Naive thymus-derived CD8-positive, alpha-beta T cell (primary cell): ENCODE data around the gene P2RX2. TPM values are rescaled to one million over a fixed set of nuclear protein-coding genes. Genes with fewer than 3 reads are reported as not detected.

Experiments used
- ATAC-seq, 2 donors: fragments of 150-1000 bp; cut with Tn5 transposase in 1 of 2; sonication (Bioruptor Pico), chemical (Tn5 transposase) in 1 of 2; 1 replicate in 1 of 2; 2 replicates in 1 of 2; pipeline ENCODE4 v1.10.0; 2021; ENCODE audit warnings: mild to moderate bottlenecking in 2 of 2, moderate library complexity in 2 of 2
- POLR2A ChIA-PET: fragments of 350-600 bp; sonication (Branson Sonifier 250); formaldehyde crosslinking; loops from one replicate; lab custom pipeline; 2021; ENCODE audit warnings: antibody characterized with exemption; lab: Charles Lee
- DNase-seq, 10 donors: peaks; one replicate each; pipeline versions ENCODE4 v3.0.0 to v3.0.0-alpha.2; 2020 to 2022
- H3K27ac Mint-ChIP-seq, 10 donors: one replicate each; pipeline ENCODE4 v1.8.0; 2020 to 2022; ENCODE audit warnings: mild to moderate bottlenecking in 10 of 10, mixed read lengths in 10 of 10, moderate library complexity in 4 of 10, inconsistent platforms in 1 of 10
- H3K27me3 Mint-ChIP-seq, 5 donors: one replicate each; pipeline ENCODE4 v1.8.0; 2021 to 2022; ENCODE audit warnings: mixed read lengths in 5 of 5
- H3K36me3 Mint-ChIP-seq, 3 donors: one replicate each; pipeline ENCODE4 v1.8.0; 2020 to 2022; ENCODE audit warnings: mixed read lengths in 3 of 3, mild to moderate bottlenecking in 2 of 3, inconsistent platforms in 1 of 3
- H3K4me1 Mint-ChIP-seq, 4 donors: one replicate each; pipeline ENCODE4 v1.8.0; 2021 to 2022; ENCODE audit warnings: mixed read lengths in 4 of 4
- H3K4me3 Mint-ChIP-seq, 10 donors: one replicate each; pipeline ENCODE4 v1.8.0; 2020 to 2022; ENCODE audit warnings: mild to moderate bottlenecking in 10 of 10, mixed read lengths in 10 of 10, moderate library complexity in 6 of 10, inconsistent platforms in 1 of 10
- H3K9me3 Mint-ChIP-seq, 9 donors: one replicate each; pipeline ENCODE4 v1.8.0; 2020 to 2022; ENCODE audit warnings: mixed read lengths in 9 of 9, mild to moderate bottlenecking in 3 of 9, inconsistent platforms in 1 of 9, moderate library complexity in 1 of 9
- polyA plus RNA-seq, 3 donors: library from polyadenylated mRNA; unstranded; fragments of 300-500 nt; fragmentation: Illumina TruSeq; gene quantifications; one replicate each; pipeline ENCODE4 v1.2.3, GENCODE V29; 2021
- total RNA-seq, 8 experiments: library from RNA in 2 of 8; stranded (reverse) in 2 of 8; gene quantifications; one replicate each; pipeline ENCODE4 v1.2.3 and lab custom pipeline; 2021 to 2026

Gene P2RX2
- total and polyA plus RNA-seq, 5 experiments from 2014 or later = not detected

- H3K9me3 Mint-ChIP-seq = no peaks in the 10 kb centered on the region
- no peak for ATAC-seq
- H3K36me3 Mint-ChIP-seq = peaks cover 0 to 41% (median 1%) of the 10 kb centered on the region in 3 donors
Observed at GRCh38 chr12:132577191-132577920, 41.2 kb upstream of the P2RX2 start.

DNA sequence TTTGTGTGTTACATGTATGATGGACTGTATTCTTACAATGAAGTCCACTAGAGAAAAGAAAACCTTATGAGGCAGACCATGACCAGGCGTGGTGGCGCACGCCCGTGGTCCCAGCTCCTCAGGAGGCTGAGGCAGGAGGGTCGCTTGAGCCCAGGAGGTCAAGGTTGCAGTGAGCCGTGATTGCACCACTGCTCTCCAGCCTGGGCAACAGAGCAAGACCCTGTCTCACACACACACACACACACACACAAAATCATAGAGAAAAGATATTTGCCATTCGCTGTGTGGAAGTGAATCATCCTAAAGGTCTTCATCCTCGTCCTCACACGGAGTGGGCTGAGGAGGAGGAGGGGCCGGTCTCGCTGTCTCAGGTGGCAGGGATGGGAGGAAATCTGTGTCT lies 40.5 kb upstream of the P2RX2 start:
- Mint-ChIP-seq H3K4me1 (no peaks in the 10 kb centered on the region), H3K4me3 (no peak overlapping the region), H3K9me3 (no peaks in the 10 kb centered on the region), H3K27ac (peak overlapping the region in 1 of 10 donors; percentile 39), H3K27me3 (no peaks in the 10 kb centered on the region), H3K36me3 (peaks cover 0 to 40% (median 1%) of the 10 kb centered on the region in 3 donors)
- POLR2A ChIA-PET = no interaction called here
- DNase-seq (no peak), ATAC-seq (no peak)

More at GRCh38 chr12:132577191-132577920, 41.2 kb upstream of the P2RX2 start:
- Mint-ChIP-seq H3K4me3 (no peak overlapping the region), H3K27me3 (no peaks in the 10 kb centered on the region), H3K27ac (peak overlapping the region in 1 of 10 donors; percentile 2), H3K4me1 (no peaks in the 10 kb centered on the region)
- POLR2A ChIA-PET = interaction anchor here (0.6 to 1.2 kb wide), 2 partner anchors 8 to 9 kb away, joined by 3 to 4 read pairs; no protein-coding TSS in a partner anchor
- DNase-seq = no peak

- Mint-ChIP-seq H3K9me3 (no peaks in the 10 kb centered on the region), H3K4me1 (no peaks in the 10 kb centered on the region), H3K36me3 (peaks cover 0 to 39% (median 2%) of the 10 kb centered on the region in 3 donors), H3K4me3 (no peak overlapping the region), H3K27me3 (no peaks in the 10 kb centered on the region), H3K27ac (peak overlapping the region in 1 of 10 donors; percentile 57)
- POLR2A ChIA-PET = no interaction called here
- no peak for ATAC-seq
- no peak for DNase-seq
Observed at GRCh38 chr12:132578826-132579225, 39.8 kb upstream of the P2RX2 start.

DNA sequence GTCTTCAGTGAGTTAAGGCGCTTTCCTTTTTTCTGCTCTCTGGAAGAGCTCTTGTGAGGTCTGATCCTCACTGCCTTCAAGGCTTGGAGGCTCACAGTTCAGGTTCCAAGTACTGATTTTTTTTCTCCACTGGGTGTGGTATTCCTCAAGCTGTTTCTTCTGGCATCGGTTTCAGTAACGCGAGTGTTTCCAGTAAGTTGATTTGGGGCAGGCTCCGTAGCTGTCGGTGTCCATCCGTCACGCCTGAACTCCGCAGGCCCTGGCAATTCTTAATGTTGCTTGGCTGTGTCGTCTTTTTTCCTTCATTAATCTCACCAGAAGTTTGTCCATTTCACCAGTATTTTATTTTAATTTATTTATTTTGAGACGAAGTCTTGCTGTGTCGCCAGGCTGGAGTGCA lies 38.8 kb upstream of the P2RX2 start:
- H3K4me1 Mint-ChIP-seq = no peaks in the 10 kb centered on the region
- DNase-seq = no peak
- POLR2A ChIA-PET = no interaction called here
- H3K36me3 Mint-ChIP-seq = peaks cover 0 to 37% (median 3%) of the 10 kb centered on the region in 3 donors
- no peak for ATAC-seq
- no peak overlapping the region for H3K27ac Mint-ChIP-seq
- no peaks in the 10 kb centered on the region for H3K27me3 Mint-ChIP-seq
- no peaks in the 10 kb centered on the region for H3K9me3 Mint-ChIP-seq
- H3K4me3 Mint-ChIP-seq = no peak overlapping the region

- POLR2A ChIA-PET = no interaction called here
- H3K4me3 Mint-ChIP-seq = no peak overlapping the region
- H3K4me1 Mint-ChIP-seq = no peaks in the 10 kb centered on the region
- peaks cover 0 to 28% (median 3%) of the 10 kb centered on the region in 3 donors for H3K36me3 Mint-ChIP-seq
- no peak for DNase-seq
- no peak for ATAC-seq
- H3K9me3 Mint-ChIP-seq = no peaks in the 10 kb centered on the region
- no peaks in the 10 kb centered on the region for H3K27me3 Mint-ChIP-seq
- no peak overlapping the region for H3K27ac Mint-ChIP-seq
Observed at GRCh38 chr12:132580701-132581292, 37.8 kb upstream of the P2RX2 start.

- no peak overlapping the region for H3K27ac Mint-ChIP-seq
- peaks cover 0 to 28% (median 3%) of the 10 kb centered on the region in 3 donors for H3K36me3 Mint-ChIP-seq
- ATAC-seq = no peak
- no peaks in the 10 kb centered on the region for H3K4me1 Mint-ChIP-seq
- no peaks in the 10 kb centered on the region for H3K27me3 Mint-ChIP-seq
- H3K9me3 Mint-ChIP-seq = no peaks in the 10 kb centered on the region
- DNase-seq = no peak
- no peak overlapping the region for H3K4me3 Mint-ChIP-seq
- POLR2A ChIA-PET = no interaction called here
Observed at GRCh38 chr12:132581348-132582057, 37.1 kb upstream of the P2RX2 start.

- no peak overlapping the region for H3K4me3 Mint-ChIP-seq
- DNase-seq = no peak
- no peaks in the 10 kb centered on the region for H3K4me1 Mint-ChIP-seq
- no peak overlapping the region for H3K27ac Mint-ChIP-seq
- no peaks in the 10 kb centered on the region for H3K9me3 Mint-ChIP-seq
- H3K36me3 Mint-ChIP-seq = peaks cover 0 to 24% (median 3%) of the 10 kb centered on the region in 3 donors
- no peak for ATAC-seq
- H3K27me3 Mint-ChIP-seq = no peaks in the 10 kb centered on the region
- POLR2A ChIA-PET = no interaction called here
Observed at GRCh38 chr12:132582058-132582420, 36.5 kb upstream of the P2RX2 start.

- no peaks in the 10 kb centered on the region for H3K9me3 Mint-ChIP-seq
- no peak overlapping the region for H3K27ac Mint-ChIP-seq
- no peak for DNase-seq
- no peak overlapping the region for H3K4me3 Mint-ChIP-seq
- ATAC-seq = no peak
- no peaks in the 10 kb centered on the region for H3K4me1 Mint-ChIP-seq
- POLR2A ChIA-PET = no interaction called here
- no peaks in the 10 kb centered on the region for H3K27me3 Mint-ChIP-seq
- H3K36me3 Mint-ChIP-seq = peaks cover 0 to 21% (median 3%) of the 10 kb centered on the region in 3 donors
Observed at GRCh38 chr12:132582582-132583410, 35.8 kb upstream of the P2RX2 start.

- Mint-ChIP-seq H3K9me3 (no peaks in the 10 kb centered on the region), H3K27ac (no peak overlapping the region), H3K27me3 (no peaks in the 10 kb centered on the region), H3K4me3 (no peak overlapping the region), H3K4me1 (no peaks in the 10 kb centered on the region), H3K36me3 (peaks cover 0 to 19% (median 3%) of the 10 kb centered on the region in 3 donors)
- no peak for ATAC-seq
- POLR2A ChIA-PET = no interaction called here
- DNase-seq = no peak
Observed at GRCh38 chr12:132583411-132583710, 35.2 kb upstream of the P2RX2 start.

- peaks cover 0 to 16% (median 3%) of the 10 kb centered on the region in 3 donors for H3K36me3 Mint-ChIP-seq
- no peak overlapping the region for H3K4me3 Mint-ChIP-seq
- POLR2A ChIA-PET = no interaction called here
- no peak for ATAC-seq
- DNase-seq = no peak
- no peaks in the 10 kb centered on the region for H3K9me3 Mint-ChIP-seq
- H3K4me1 Mint-ChIP-seq = no peaks in the 10 kb centered on the region
- no peaks in the 10 kb centered on the region for H3K27me3 Mint-ChIP-seq
- H3K27ac Mint-ChIP-seq = peak overlapping the region in 1 of 10 donors; percentile 81
Observed at GRCh38 chr12:132583736-132584135, 34.8 kb upstream of the P2RX2 start.

DNA sequence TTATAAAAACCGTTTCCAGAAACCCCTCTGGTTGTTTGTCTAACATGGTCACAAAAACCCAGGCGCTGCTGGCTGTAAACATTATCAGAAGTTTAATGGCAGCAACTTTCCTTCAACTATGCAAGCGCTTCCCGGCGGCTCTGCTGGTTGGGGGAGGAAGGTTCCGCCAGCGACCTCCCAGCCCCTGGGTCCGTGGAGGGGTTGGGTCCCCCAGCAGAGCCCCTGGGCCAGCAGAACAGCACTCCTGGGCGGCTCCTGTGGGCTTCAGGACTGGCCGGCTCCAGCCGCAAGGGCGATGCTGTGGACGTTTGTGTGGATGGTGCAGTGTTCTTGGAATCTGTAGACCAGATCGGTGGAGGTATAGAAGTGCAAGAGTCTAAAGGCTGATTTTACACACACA lies 34.1 kb upstream of the P2RX2 start:
- no peak for ATAC-seq

GRCh38 chr12:132585177-132585576 lies 33.4 kb upstream of the P2RX2 start:
- POLR2A ChIA-PET = interaction anchor here (0.9 kb wide), 1 partner anchor 8 kb away, joined by 4 read pairs; no protein-coding TSS in a partner anchor
- ATAC-seq (no peak), DNase-seq (no peak)
- no peaks in the 10 kb centered on the region for H3K9me3 Mint-ChIP-seq
- no peak overlapping the region for H3K27ac Mint-ChIP-seq
- peaks cover 0 to 12% (median 3%) of the 10 kb centered on the region in 3 donors for H3K36me3 Mint-ChIP-seq
- no peaks in the 10 kb centered on the region for H3K4me1 Mint-ChIP-seq
- no peaks in the 10 kb centered on the region for H3K27me3 Mint-ChIP-seq
- no peak overlapping the region for H3K4me3 Mint-ChIP-seq

More for the DNA sequence above, 34.1 kb upstream of the P2RX2 start:
- Mint-ChIP-seq H3K4me1 (no peaks in the 10 kb centered on the region), H3K36me3 (peaks cover 0 to 16% (median 3%) of the 10 kb centered on the region in 3 donors), H3K9me3 (no peaks in the 10 kb centered on the region), H3K4me3 (no peak overlapping the region), H3K27ac (peak overlapping the region in 1 of 10 donors; percentile 39), H3K27me3 (no peaks in the 10 kb centered on the region)
- no peak for DNase-seq
- POLR2A ChIA-PET = no interaction called here
